Neuron (in vitro differentiated cells): Measurements from ENCODE around the gene PLEKHG4B.

Experiments used
- H2AFZ ChIP-seq: one replicate; pipeline ENCODE4 v1.6.1; 2013; ENCODE audit warnings: low read depth, mild to moderate bottlenecking, inconsistent platforms, low read length, moderate library complexity
- H3K27me3 ChIP-seq: one replicate; pipeline ENCODE4 v1.6.1; 2013; ENCODE audit warnings: low read length; ENCODE audit not compliant: insufficient read depth
- H3K36me3 ChIP-seq: one replicate; pipeline ENCODE4 v1.6.1; 2013; ENCODE audit warnings: low read length; ENCODE audit not compliant: insufficient read depth
- H3K4me1 ChIP-seq: one replicate; pipeline ENCODE4 v1.6.1; 2013; ENCODE audit warnings: low read length; ENCODE audit not compliant: insufficient read depth
- H3K4me3 ChIP-seq: 2 replicates; pipeline ENCODE4 v1.5.1; 2013; ENCODE audit warnings: mild to moderate bottlenecking, low read length, moderate library complexity
- H3K9me3 ChIP-seq: one replicate; pipeline ENCODE4 v1.6.1; 2013; ENCODE audit warnings: low read length

PLEKHG4B gene

DNA sequence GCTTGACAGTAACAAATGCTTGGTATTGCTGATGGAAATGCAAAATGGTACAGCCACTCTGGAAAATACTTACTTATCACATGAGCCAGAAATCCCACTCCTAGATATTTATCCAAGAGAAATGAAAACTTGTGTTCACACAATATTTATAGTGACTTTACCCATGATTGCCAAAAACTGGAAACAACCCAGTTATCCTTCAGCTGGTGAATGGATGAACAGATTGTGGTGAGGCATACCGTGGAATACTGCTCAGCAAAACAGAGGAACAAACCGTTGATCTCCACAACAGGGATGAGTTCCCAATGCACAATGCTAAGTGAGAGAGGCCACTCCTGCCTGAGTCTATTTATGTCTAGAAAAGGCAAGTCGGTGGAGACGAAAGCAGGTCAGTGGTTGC, 58.8 kb downstream of the PLEKHG4B start:
- Histone ChIP-seq H3K9me3 (peaks cover 19% of the 10 kb centered on the region), H2AFZ (no peak overlapping the region), H3K36me3 (peaks cover 67% of the 10 kb centered on the region), H3K4me1 (no peaks in the 10 kb centered on the region), H3K27me3 (no peaks in the 10 kb centered on the region), H3K4me3 (no peak overlapping the region)

DNA sequence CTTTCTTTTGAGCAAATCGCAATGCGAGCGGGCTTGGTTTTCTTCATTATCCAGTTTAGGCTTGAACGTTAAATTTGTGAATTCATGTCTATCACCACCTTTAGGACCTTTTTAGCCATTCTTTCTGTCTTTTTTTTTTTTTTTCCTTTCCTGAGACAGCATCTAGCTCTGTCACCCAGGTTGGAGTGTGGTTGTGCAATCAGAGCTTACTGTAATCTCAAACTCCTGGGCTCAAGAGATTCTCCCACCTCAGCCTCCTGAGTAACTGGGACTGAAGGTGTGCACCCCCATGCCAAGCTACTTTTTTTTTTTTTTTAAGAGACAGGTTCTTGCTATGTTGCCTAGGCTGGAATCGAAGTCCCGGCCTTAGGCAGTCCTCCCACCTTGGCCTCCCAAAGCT, 60.1 kb downstream of the PLEKHG4B start:
- H3K27me3 ChIP-seq: no peaks in the 10 kb centered on the region
- H3K9me3 ChIP-seq: peaks cover 7% of the 10 kb centered on the region
- H3K4me3 ChIP-seq: no peak overlapping the region
- H3K4me1 ChIP-seq: no peaks in the 10 kb centered on the region
- H2AFZ ChIP-seq: no peak overlapping the region
- H3K36me3 ChIP-seq: peaks cover 70% of the 10 kb centered on the region

DNA sequence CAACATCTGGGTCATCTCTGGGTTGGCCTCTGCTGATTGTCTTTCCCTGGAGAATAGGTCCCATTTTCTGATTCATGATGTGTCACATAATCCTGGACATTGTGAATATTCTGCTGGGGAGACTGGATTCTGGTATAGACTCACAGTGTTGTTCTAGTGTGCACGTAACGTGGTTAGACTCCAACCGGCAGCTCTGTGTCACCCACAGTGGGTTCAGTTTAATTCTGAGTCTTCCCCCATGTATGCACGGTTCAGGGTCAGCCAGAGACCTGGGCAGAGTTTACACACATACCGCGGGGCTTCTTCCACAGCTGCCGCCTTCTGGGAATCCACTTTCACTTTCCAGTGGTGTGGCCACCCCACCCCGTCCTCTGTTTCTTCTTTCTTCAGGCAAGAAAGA, 61.3 kb downstream of the PLEKHG4B start:
- H3K36me3 ChIP-seq: peaks cover 66% of the 10 kb centered on the region

DNA sequence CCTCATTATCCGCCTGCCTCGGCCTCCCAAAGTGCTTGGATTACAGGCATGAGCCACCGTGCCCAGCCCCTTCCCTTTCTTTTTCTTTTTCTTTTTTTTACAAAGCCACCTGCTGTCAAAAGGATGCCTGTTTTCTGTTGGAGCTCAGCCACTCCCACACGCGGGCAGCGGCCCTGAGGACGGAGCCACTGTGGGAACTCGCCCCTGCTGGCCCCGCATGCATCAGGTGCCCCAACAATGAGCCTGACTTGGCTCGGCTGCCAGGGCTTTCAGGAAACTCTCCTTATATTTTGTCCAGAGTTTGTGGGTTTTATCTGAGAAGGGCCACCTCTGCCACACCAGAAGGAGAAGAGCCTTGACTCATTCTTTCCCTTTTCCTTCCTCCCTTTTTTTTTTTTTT, 62.3 kb downstream of the PLEKHG4B start:
- H3K4me3 ChIP-seq: no peak overlapping the region
- no peaks in the 10 kb centered on the region for H3K9me3 ChIP-seq
- no peaks in the 10 kb centered on the region for H3K4me1 ChIP-seq
- H2AFZ ChIP-seq: no peak overlapping the region
- no peaks in the 10 kb centered on the region for H3K27me3 ChIP-seq
- peaks cover 66% of the 10 kb centered on the region for H3K36me3 ChIP-seq

More for the DNA sequence above, 61.3 kb downstream of the PLEKHG4B start:
- no peak overlapping the region for H3K4me3 ChIP-seq
- H3K4me1 ChIP-seq: no peaks in the 10 kb centered on the region
- no peaks in the 10 kb centered on the region for H3K9me3 ChIP-seq
- H2AFZ ChIP-seq: no peak overlapping the region
- H3K27me3 ChIP-seq: no peaks in the 10 kb centered on the region

DNA sequence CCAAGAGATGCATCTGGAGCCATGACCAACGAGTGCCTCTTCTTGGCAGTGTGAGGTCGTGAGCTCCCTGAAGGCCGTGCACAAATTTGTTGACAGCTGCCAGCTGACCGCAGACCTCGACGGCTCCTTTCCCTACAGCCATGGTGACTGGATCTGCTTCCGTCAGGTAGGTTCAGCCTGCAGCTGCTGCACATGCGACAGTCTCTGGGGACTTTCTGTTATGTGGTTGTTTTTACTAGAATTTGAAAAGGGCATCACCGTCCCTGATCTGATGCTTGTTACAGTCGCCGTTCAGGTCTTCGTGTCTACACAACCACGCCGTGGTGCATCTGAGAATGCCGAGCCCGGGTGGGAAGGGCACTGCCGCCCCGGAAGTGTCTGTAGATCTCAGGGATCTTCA, 62.9 kb downstream of the PLEKHG4B start:
- Histone ChIP-seq H3K36me3 (peaks cover 65% of the 10 kb centered on the region), H3K4me3 (no peak overlapping the region), H3K4me1 (no peaks in the 10 kb centered on the region), H3K9me3 (no peaks in the 10 kb centered on the region), H3K27me3 (no peaks in the 10 kb centered on the region), H2AFZ (no peak overlapping the region)

DNA sequence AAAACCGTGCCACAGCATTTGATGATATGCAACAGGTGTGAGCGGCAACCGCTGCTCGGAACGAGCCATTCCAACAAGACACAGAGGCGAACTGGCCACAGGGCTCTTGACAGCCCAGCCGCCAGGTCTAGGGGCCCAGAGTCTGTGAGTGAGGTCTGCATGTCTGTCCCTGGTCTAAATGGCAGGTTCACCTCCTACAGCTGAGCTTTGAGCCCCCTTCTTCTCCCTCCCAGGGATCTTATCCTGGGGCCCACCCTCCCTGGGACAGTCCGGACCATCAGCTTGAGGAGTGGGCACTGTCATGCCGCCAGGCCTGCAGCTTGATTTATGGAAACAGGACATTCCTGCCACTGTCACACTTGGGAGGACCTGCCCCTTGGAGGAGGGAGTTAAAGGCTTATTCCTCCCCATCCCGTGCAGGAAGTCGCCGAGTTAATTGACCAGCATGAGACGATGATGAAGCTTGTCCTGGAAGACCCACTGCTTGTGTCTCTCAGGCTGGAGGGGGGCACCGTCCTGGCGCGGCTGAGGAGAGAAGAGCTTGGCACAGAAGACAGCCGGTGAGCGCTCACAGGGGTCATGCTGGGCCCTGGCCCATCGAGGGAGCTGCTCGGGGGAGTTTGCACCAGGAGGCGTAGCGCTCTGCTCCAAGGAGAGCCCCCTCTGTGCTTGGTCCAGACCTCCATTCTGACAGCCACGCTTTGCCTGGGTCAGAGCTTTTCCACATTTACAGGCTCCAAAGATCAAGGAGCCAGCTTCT, 63.9 kb downstream of the PLEKHG4B start:
- Histone ChIP-seq H2AFZ (no peak overlapping the region), H3K9me3 (no peaks in the 10 kb centered on the region), H3K4me1 (no peaks in the 10 kb centered on the region), H3K36me3 (peaks cover 68% of the 10 kb centered on the region), H3K27me3 (no peaks in the 10 kb centered on the region), H3K4me3 (no peak overlapping the region)

DNA sequence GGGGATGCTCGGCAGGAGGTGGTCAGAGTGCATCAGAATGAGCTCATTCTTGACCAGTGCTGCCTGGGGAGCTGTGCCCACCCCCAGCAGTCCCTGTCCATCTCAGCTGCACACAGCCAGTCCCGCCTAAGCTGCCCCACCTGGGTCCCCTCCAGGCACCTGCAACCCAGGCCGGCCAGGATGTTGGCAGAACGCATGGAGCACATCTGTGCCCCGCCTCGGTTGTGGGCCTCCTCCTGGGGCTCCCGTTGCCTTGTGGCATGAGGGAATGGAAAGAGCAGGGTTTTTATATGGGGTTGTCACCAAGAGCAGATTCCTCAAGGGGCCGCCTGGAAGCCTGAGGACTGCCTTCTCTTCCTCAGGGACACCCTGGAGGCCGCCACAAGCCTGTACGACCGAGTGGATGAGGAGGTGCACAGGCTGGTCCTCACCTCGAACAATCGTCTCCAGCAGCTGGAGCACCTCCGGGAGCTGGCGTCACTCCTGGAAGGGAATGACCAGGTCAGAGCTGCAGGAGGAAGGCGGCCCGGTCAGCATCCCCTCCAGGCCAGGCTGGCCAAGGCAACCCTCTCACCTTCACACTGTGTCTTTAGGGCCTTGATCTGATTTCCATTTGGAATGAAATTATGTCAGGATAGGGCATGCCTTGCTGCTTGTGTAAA, 64.6 kb downstream of the PLEKHG4B start:
- Histone ChIP-seq H3K27me3 (no peaks in the 10 kb centered on the region), H3K4me1 (no peaks in the 10 kb centered on the region), H2AFZ (no peak overlapping the region), H3K9me3 (no peaks in the 10 kb centered on the region), H3K4me3 (no peak overlapping the region), H3K36me3 (peaks cover 71% of the 10 kb centered on the region)

DNA sequence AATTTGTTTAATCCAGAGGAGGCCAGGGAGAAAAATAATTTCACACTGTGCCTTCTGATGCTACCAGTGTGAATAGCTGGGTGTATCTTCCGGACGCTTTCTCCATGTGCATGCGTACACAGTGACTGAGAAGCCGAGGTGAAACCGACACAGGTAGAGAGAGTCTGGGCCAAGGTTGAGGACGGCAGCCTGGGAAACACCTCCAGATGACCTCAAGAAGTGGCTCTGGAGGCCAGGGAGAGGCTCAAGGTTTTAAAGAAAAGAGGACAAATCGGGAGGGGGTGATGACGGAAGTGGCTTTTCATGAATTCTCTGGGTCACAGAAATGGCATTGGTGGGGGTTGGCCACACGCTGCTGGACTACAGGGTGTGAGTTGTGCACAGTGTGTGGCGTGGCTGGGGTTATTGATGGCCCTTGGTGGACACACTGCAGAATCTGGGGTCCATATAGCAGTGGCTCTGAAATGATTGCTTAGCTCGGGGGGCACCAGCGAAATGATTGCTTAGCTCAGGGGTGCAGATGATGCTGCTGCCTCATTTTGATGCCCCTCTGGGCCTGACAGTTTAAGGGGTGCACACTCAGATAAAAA, 65.3 kb downstream of the PLEKHG4B start:
- H3K27me3 ChIP-seq: no peaks in the 10 kb centered on the region
- H3K4me3 ChIP-seq: no peak overlapping the region
- no peaks in the 10 kb centered on the region for H3K4me1 ChIP-seq
- peaks cover 73% of the 10 kb centered on the region for H3K36me3 ChIP-seq
- H3K9me3 ChIP-seq: no peaks in the 10 kb centered on the region
- no peak overlapping the region for H2AFZ ChIP-seq

DNA sequence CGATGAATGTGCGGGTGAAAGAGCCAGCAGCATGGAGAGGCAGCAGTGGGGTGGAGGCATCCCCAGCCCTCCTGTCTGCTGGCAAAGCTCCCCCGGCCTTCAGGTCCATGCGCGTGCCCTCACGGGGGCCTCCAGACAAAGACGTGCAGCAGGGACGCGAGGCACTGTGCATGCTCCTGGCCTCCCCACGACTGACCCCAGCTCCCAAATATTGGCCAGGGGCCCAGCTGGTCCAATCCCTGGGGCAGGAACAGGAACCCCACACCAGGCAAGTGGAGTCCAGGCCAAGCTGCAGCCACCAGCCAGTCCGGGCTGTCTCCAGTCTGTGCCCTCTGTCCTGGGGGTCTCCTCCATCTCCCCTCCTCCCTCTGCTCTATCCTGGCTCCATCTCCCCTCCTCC, 65.8 kb downstream of the PLEKHG4B start:
- H3K36me3 ChIP-seq: peaks cover 74% of the 10 kb centered on the region
- H3K4me3 ChIP-seq: no peak overlapping the region
- H3K4me1 ChIP-seq: no peaks in the 10 kb centered on the region
- H2AFZ ChIP-seq: no peak overlapping the region
- peaks cover 2% of the 10 kb centered on the region for H3K9me3 ChIP-seq
- H3K27me3 ChIP-seq: no peaks in the 10 kb centered on the region

DNA sequence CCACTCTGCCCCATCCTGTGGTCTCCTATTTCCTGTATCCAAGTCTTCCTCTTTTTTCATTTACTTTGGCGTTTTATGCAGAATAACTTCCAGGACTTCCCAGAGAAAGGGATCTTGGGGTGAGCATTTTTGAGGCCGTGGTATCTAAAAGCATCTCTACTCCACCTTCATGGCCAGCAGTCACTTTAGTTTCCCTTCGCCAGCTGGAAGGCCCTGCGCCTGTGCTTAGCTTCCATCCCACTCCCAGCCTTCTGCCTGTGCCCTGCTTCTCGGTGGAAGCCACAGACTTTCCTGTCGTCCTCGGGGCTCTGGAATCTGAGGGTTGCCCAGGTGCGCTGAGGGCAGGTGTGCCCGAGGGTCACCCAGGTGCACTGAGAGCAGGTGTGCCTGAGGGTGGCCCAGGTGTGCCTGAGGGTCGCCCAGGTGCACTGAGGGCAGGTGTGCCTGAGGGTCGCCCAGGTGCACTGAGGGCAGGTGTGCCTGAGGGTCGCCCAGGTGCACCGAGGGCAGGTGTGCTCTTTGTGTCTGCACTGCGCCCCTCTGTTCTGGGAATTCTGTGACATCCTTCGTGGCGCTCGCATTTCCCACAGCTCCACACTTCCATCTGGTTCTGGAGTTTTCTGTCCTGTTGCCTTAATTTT, 67.0 kb downstream of the PLEKHG4B start:
- H3K36me3 ChIP-seq: peaks cover 76% of the 10 kb centered on the region

DNA sequence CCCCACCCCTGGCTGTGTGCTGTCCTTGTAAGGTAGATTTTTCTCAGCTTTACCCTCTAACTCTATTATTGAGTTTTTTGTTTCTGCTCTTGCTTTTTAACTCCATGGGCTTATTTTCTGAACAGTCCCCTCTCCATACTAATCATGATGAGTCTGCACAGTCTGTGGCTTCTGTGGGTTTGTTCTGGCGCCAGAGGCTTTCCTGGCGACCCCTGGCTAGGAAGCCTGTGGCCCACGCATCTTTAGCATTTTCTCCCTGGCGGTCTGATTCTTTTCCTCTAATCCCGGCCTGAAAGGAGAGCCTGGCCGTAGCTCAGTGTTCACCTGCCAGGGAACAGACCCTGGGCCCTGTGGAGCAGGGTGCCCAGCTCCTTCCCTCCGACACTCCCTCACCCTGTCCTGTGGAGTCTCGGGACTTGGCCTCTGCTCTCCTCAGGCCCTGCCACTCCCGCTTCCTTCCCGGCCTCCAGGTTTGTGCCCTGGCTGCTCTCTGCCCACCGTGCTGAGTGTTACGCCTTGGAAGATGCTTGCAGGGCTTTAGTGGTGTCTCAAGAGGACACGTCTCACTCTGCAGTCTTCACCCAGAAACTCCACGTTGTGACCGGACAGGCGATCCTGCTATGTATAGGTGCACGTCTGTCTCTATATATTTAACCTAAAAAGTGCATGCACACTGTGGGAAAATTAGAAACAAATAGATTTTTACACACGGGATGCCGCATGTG, 67.6 kb downstream of the PLEKHG4B start:
- Histone ChIP-seq H3K36me3 (peaks cover 75% of the 10 kb centered on the region), H3K9me3 (peaks cover 3% of the 10 kb centered on the region), H3K4me1 (no peaks in the 10 kb centered on the region), H3K27me3 (no peaks in the 10 kb centered on the region), H2AFZ (no peak overlapping the region), H3K4me3 (no peak overlapping the region)

More for the DNA sequence above, 67.0 kb downstream of the PLEKHG4B start:
- Histone ChIP-seq H3K9me3 (peaks cover 2% of the 10 kb centered on the region), H3K4me3 (no peak overlapping the region), H2AFZ (no peak overlapping the region), H3K27me3 (no peaks in the 10 kb centered on the region), H3K4me1 (no peaks in the 10 kb centered on the region)

DNA sequence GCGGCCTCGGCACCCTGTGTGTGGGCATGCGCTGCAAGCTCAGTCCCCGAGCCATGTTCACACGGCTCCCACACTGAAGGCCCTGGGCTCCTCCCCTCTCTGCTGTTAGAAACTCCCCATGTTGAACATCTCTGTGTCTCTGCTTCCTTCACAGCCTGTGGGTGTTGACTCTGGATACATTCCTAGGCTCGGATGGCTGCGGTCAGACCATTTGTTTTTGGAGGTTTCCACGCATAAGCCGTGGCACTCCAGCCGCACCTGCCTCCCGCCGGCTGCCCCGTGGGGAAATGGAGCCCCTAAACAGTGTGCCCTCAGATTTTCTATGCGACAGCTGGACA, 68.2 kb downstream of the PLEKHG4B start:
- H3K27me3 ChIP-seq: no peaks in the 10 kb centered on the region
- peaks cover 3% of the 10 kb centered on the region for H3K9me3 ChIP-seq
- H3K4me3 ChIP-seq: no peak overlapping the region
- H2AFZ ChIP-seq: no peak overlapping the region
- H3K4me1 ChIP-seq: no peaks in the 10 kb centered on the region
- peaks cover 70% of the 10 kb centered on the region for H3K36me3 ChIP-seq
